Sigmoid colon (tissue), 7 donors: ENCODE results near the gene PRKCA. TPM values are rescaled to one million over a fixed set of nuclear protein-coding genes. Genes with fewer than 3 reads are reported as not detected.
A peak's percentile ranks its signal among the peaks of the same experiment; 100 is the strongest.

ENCODE experiments used
- DNase-seq: peaks from one replicate; pipeline ENCODE4 v3.0.0-alpha.2; 2019
- H3K27ac ChIP-seq, 4 donors: fragments of 200-600 bp; sonication (generic); one replicate each; pipeline ENCODE4 v1.5.1; 2016 to 2019; ENCODE audit warnings: mild to moderate bottlenecking in 1 of 4
- H3K27me3 ChIP-seq, 3 donors: fragments of 200-600 bp; sonication (generic); one replicate each; pipeline ENCODE4 v1.5.1; 2019; ENCODE audit warnings: mild to moderate bottlenecking in 1 of 3
- H3K36me3 ChIP-seq, 4 donors: fragments of 200-600 bp; sonication (generic); one replicate each; pipeline ENCODE4 v1.5.1; 2016 to 2019
- H3K4me1 ChIP-seq, 4 donors: fragments of 200-600 bp; sonication (generic); one replicate each; pipeline ENCODE4 v1.5.1; 2017 to 2019
- H3K4me3 ChIP-seq, 4 donors: fragments of 200-600 bp; sonication (generic); one replicate each; pipeline ENCODE4 v1.5.1; 2017 to 2019; ENCODE audit warnings: mild to moderate bottlenecking in 2 of 4, moderate library complexity in 1 of 4
- H3K9me3 ChIP-seq, 4 donors: fragments of 200-600 bp in 3 of 4; sonication (generic) in 3 of 4; one replicate each; pipeline versions ENCODE4 v1.5.1 to v1.6.1; 2013 to 2019
- CTCF ChIP-seq, 4 experiments: fragments of 450-650 bp in 3 of 4; fragments of 200-600 bp in 1 of 4; IDR thresholded peaks; one replicate each; pipeline ENCODE4 v1.5.1; 2016 to 2019; ENCODE audit warnings: antibody characterized with exemption in 4 of 4, mild to moderate bottlenecking in 3 of 4, moderate library complexity in 2 of 4
- EP300 ChIP-seq, 4 donors: sonication (generic); formaldehyde crosslinking; IDR thresholded peaks; one replicate each; pipeline ENCODE4 v1.6.1; 2017; ENCODE audit warnings: antibody characterized with exemption in 4 of 4
- POLR2A ChIP-seq, 2 donors: fragments of 450-650 bp; IDR thresholded peaks; one replicate each; pipeline ENCODE4 v1.6.1; 2016; ENCODE audit warnings: antibody characterized with exemption in 2 of 2, mild to moderate bottlenecking in 2 of 2, moderate library complexity in 2 of 2
- POLR2AphosphoS5 ChIP-seq, 4 donors: sonication (generic); formaldehyde crosslinking; IDR thresholded peaks; one replicate each; pipeline ENCODE4 v1.6.1; 2017; ENCODE audit warnings: antibody characterized with exemption in 4 of 4
- WGBS, 2 donors: extraction: QIAGEN DNeasy Blood & Tissue Kit; methylation state at CpG; one replicate each; pipeline ENCODE4 v1.1.7; 2013; 5-methylcytosine and 5-hydroxymethylcytosine counted together
- intact Hi-C: fragments of 100-400 bp; cut with DNase I; formaldehyde crosslinking; loops from one replicate; pipeline ENCODE4 v1.15.1; 2023
- polyA plus RNA-seq, 3 donors: library from polyadenylated mRNA; stranded (reverse); fragments of 200-250 nt; gene quantifications; one replicate each; pipeline ENCODE4 v1.2.3, GENCODE V29; 2013
- total RNA-seq, 4 donors: library from RNA; depleted of rRNA; stranded (reverse); fragments of >200 nt; gene quantifications; one replicate each; pipeline ENCODE4 v1.1.0, GENCODE V29; 2016
- donor health status: healthy with polysubstance abuse.
- donor health status: Bipolar disorder and iron deficiency.
- donor health status: healthy.

The PRKCA gene
- total and polyA plus RNA-seq, 7 donors = 6.6 to 58.4 (median 42.6) TPM

- no peak overlapping the region for H3K27ac ChIP-seq
- H3K4me1 ChIP-seq = peaks cover 0 to 5% (median 0%) of the 10 kb centered on the region in 4 donors
- H3K9me3 ChIP-seq = no peaks in the 10 kb centered on the region
- no peak overlapping the region for H3K4me3 ChIP-seq
- TF ChIP-seq POLR2A (IDR thresholded peaks at IDR 0.05) = no peak
- TF ChIP-seq EP300 (IDR thresholded peaks at IDR 0.05) = no peak
- DNase-seq = peak; percentile 44
- peaks cover 0 to 59% (median 14%) of the 10 kb centered on the region in 4 donors for H3K36me3 ChIP-seq
- intact Hi-C loops = no loop called here
- 87 to 93% methylated on average over 19 of the region's 19 CpGs for WGBS, 2 donors
- no peaks in the 10 kb centered on the region for H3K27me3 ChIP-seq
Observed at GRCh38 chr17:66803474-66803951, 501.1 kb downstream of the PRKCA start.

- no peaks in the 10 kb centered on the region for H3K9me3 ChIP-seq
- intact Hi-C loops = no loop called here
- WGBS, 2 donors = 36 to 50% methylated on average over 10 of the region's 10 CpGs
- H3K4me1 ChIP-seq = no peaks in the 10 kb centered on the region
- peak; percentile 32 for DNase-seq
- TF ChIP-seq CTCF (IDR thresholded peaks at IDR 0.05) (no peak), POLR2AphosphoS5 (IDR thresholded peaks at IDR 0.05) (no peak), EP300 (IDR thresholded peaks at IDR 0.05) (no peak), POLR2A (IDR thresholded peaks at IDR 0.05) (no peak)
- H3K27ac ChIP-seq = no peak overlapping the region
- H3K36me3 ChIP-seq = peaks cover 0 to 59% (median 14%) of the 10 kb centered on the region in 4 donors
- H3K4me3 ChIP-seq = no peak overlapping the region
- no peaks in the 10 kb centered on the region for H3K27me3 ChIP-seq
Observed at GRCh38 chr17:66805567-66805966, 503.2 kb downstream of the PRKCA start.

- peak; percentile 28 for DNase-seq
- Histone ChIP-seq H3K9me3 (no peaks in the 10 kb centered on the region), H3K36me3 (peaks cover 0 to 45% (median 14%) of the 10 kb centered on the region in 4 donors), H3K27ac (no peak overlapping the region), H3K4me1 (no peaks in the 10 kb centered on the region), H3K27me3 (no peaks in the 10 kb centered on the region), H3K4me3 (no peak overlapping the region)
- 71 to 74% methylated on average over 10 of the region's 10 CpGs for WGBS, 2 donors
- intact Hi-C loops = no loop called here
- TF ChIP-seq POLR2AphosphoS5 (IDR thresholded peaks at IDR 0.05) = no peak
- TF ChIP-seq POLR2A (IDR thresholded peaks at IDR 0.05) = no peak
- no peak for TF ChIP-seq CTCF (IDR thresholded peaks at IDR 0.05)
- no peak for TF ChIP-seq EP300 (IDR thresholded peaks at IDR 0.05)
Observed at GRCh38 chr17:66807182-66807581, 504.8 kb downstream of the PRKCA start.

- H3K4me1 ChIP-seq = no peaks in the 10 kb centered on the region
- H3K36me3 ChIP-seq = peaks cover 0 to 23% (median 6%) of the 10 kb centered on the region in 4 donors
- H3K4me3 ChIP-seq = no peak overlapping the region
- peak; percentile 34 for DNase-seq
- H3K9me3 ChIP-seq = no peaks in the 10 kb centered on the region
- no peak overlapping the region for H3K27ac ChIP-seq
- no peaks in the 10 kb centered on the region for H3K27me3 ChIP-seq
- intact Hi-C loops = no loop called here
- TF ChIP-seq POLR2A (IDR thresholded peaks at IDR 0.05) = no peak
- TF ChIP-seq EP300 (IDR thresholded peaks at IDR 0.05) = no peak
- TF ChIP-seq POLR2AphosphoS5 (IDR thresholded peaks at IDR 0.05) = no peak
- no peak for TF ChIP-seq CTCF (IDR thresholded peaks at IDR 0.05)
- 89% methylated on average over 5 of the region's 5 CpGs for WGBS, 2 donors
Observed at GRCh38 chr17:66809408-66809807, 507.0 kb downstream of the PRKCA start.

- H3K4me1 ChIP-seq = no peaks in the 10 kb centered on the region
- 92 to 93% methylated on average over 12 of the region's 12 CpGs for WGBS, 2 donors
- no peak for TF ChIP-seq POLR2AphosphoS5 (IDR thresholded peaks at IDR 0.05)
- no peak for TF ChIP-seq POLR2A (IDR thresholded peaks at IDR 0.05)
- no peak for TF ChIP-seq CTCF (IDR thresholded peaks at IDR 0.05)
- no peak for TF ChIP-seq EP300 (IDR thresholded peaks at IDR 0.05)
- H3K9me3 ChIP-seq = no peaks in the 10 kb centered on the region
- H3K36me3 ChIP-seq = peaks cover 0 to 7% (median 2%) of the 10 kb centered on the region in 4 donors
- H3K4me3 ChIP-seq = no peak overlapping the region
- no peaks in the 10 kb centered on the region for H3K27me3 ChIP-seq
- H3K27ac ChIP-seq = no peak overlapping the region
- intact Hi-C loops = no loop called here
- peak; percentile 43 for DNase-seq
Observed at GRCh38 chr17:66810951-66811682, 508.7 kb downstream of the PRKCA start.
